OCI-LY7 (cell line): ENCODE measurements around the gene PNCK. TPM values are rescaled to one million over a fixed set of nuclear protein-coding genes. Genes with fewer than 3 reads are reported as not detected.
"Not testable (repeated sequence)": the region's sequence is repeated elsewhere in the genome, so short reads cannot be mapped to it uniquely, and the experiment has no call there.

Experiments
- BruUV-seq: library from RNA; stranded (reverse); fragments of 400-500 nt; replicated peaks from 2 replicates; lab custom pipeline; 2021; lab: Mats Ljungman, UMichigan
- CTCF ChIA-PET: fragments of 300-600 bp; sonication (Branson Sonifier 250); formaldehyde crosslinking; loops from one replicate; lab custom pipeline; 2022; ENCODE audit warnings: antibody characterized with exemption; ENCODE audit not compliant: unreplicated experiment; lab: Charles Lee
- POLR2A ChIA-PET: fragments of 300-600 bp; sonication (Branson Sonifier 250); formaldehyde crosslinking; loops from one replicate; lab custom pipeline; 2022; ENCODE audit warnings: antibody characterized with exemption; lab: Charles Lee
- DNase-seq: peaks from one replicate; pipeline ENCODE4 v3.0.0-alpha.2; 2015; ENCODE audit warnings: low spot score
- H2AFZ ChIP-seq: fragments of 200-600 bp; sonication (generic), shearing (Covaris generic); 2 replicates; pipeline ENCODE4 v1.6.1; 2014; ENCODE audit warnings: mild to moderate bottlenecking, antibody characterized with exemption, low read length, moderate library complexity
- H3K27ac ChIP-seq: fragments of 200-600 bp; sonication (generic); 2 replicates; pipeline ENCODE4 v1.5.1; 2014; ENCODE audit warnings: mixed run types, low read depth, mild to moderate bottlenecking, moderate library complexity, low read length, inconsistent platforms; ENCODE audit not compliant: poor library complexity, severe bottlenecking
- H3K36me3 ChIP-seq: fragments of 200-600 bp; sonication (generic); 2 replicates; pipeline ENCODE4 v1.6.1; 2014; ENCODE audit warnings: mild to moderate bottlenecking, antibody characterized with exemption, low read length, moderate library complexity, mixed read lengths; ENCODE audit not compliant: insufficient read depth
- H3K4me1 ChIP-seq: fragments of 200-600 bp; sonication (generic); 2 replicates; pipeline ENCODE4 v1.5.1; 2014; ENCODE audit warnings: mild to moderate bottlenecking, low read length; ENCODE audit not compliant: insufficient read depth, poor library complexity, severe bottlenecking
- H3K4me2 ChIP-seq: fragments of 200-600 bp; sonication (generic); 2 replicates; pipeline ENCODE4 v1.6.1; 2014; ENCODE audit warnings: mild to moderate bottlenecking, low read length
- H3K4me3 ChIP-seq: fragments of 200-600 bp; sonication (generic); 2 replicates; pipeline ENCODE4 v1.5.1; 2014; ENCODE audit warnings: mild to moderate bottlenecking, low read depth, low read length; ENCODE audit not compliant: poor library complexity, severe bottlenecking
- H3K79me2 ChIP-seq: fragments of 200-600 bp; sonication (generic); 2 replicates; pipeline ENCODE4 v1.6.1; 2016; ENCODE audit warnings: low read depth, mild to moderate bottlenecking, low read length, moderate library complexity, mixed read lengths; ENCODE audit not compliant: insufficient read depth
- H3K9me2 ChIP-seq: fragments of 200-600 bp; sonication (generic); 2 replicates; pipeline ENCODE4 v1.6.1; 2016; ENCODE audit warnings: mild to moderate bottlenecking, low read length, mixed read lengths; ENCODE audit not compliant: insufficient read depth
- H3K9me3 ChIP-seq: fragments of 200-600 bp; sonication (generic); 2 replicates; pipeline ENCODE4 v1.6.1; 2014; ENCODE audit warnings: mild to moderate bottlenecking, mixed run types, low read length, mixed read lengths
- H4K20me1 ChIP-seq: fragments of 200-600 bp; sonication (generic); 2 replicates; pipeline ENCODE4 v1.6.1; 2014; ENCODE audit warnings: mild to moderate bottlenecking, antibody characterized with exemption, low read length, moderate library complexity, mixed read lengths; ENCODE audit not compliant: insufficient read depth
- EZH2phosphoT487 ChIP-seq: fragments of 200-600 bp; sonication (generic); IDR thresholded peaks from 2 replicates; pipeline ENCODE4 v1.6.1; 2018; ENCODE audit warnings: low read depth, borderline replicate concordance, mild to moderate bottlenecking, mixed run types, antibody characterized with exemption, low read length, moderate library complexity, mixed read lengths
- intact Hi-C: fragments of 100-400 bp; cut with micrococcal nuclease; formaldehyde crosslinking; loops from one replicate; pipeline ENCODE4 v1.10.0; 2022; ENCODE audit not compliant: unreplicated experiment
- total RNA-seq, 2 experiments: library from RNA; depleted of rRNA in 1 of 2; stranded (reverse); fragments of >200 nt in 1 of 2; shearing (Covaris generic) in 1 of 2; gene quantifications; 2 replicates each; pipeline ENCODE4 v1.2.3, GENCODE V29; 2014 to 2022
- TF ChIP-seq, protein P1 (sequence below): fragments of 200-600 bp; sonication (generic); conservative IDR thresholded peaks from 2 replicates; pipeline ENCODE4 v1.5.1; 2014; ENCODE audit warnings: mild to moderate bottlenecking, antibody characterized with exemption, low read length, moderate library complexity, mixed read lengths

PNCK gene
- total RNA-seq, 2 experiments from 2014 or later: 0.19 TPM; not detected in 1

DNA sequence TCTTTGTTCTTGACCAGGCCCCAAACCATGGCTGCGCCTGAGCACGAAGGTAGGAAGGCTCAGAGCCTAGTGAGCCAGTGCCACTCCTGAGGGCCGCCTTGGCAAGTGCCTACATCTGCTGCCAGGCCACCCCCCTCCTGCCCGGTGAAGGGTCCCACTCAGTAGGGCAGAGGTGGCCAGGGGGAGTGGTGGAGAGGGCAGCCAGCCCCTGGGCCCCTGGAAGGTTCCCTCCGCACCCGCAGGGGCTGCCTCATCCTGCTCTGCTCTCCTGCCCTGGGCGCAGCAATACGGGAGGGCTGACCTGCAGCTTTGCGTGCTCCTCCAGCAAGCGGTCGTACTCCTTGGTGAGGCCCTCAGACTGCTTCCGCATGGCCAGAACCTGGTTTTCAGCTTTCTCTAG is 28.1 kb upstream of the PNCK start:
- BruUV-seq: no TSS peak
- Histone ChIP-seq H3K36me3 (peaks cover 7% of the 10 kb centered on the region; the same call in 1 of the 2 replicates), H4K20me1 (no peaks in the 10 kb centered on the region), H3K4me3 (no peak overlapping the region), H3K9me3 (no peaks in the 10 kb centered on the region), H3K4me2 (no peak overlapping the region), H3K79me2 (no peaks in the 10 kb centered on the region), H3K4me1 (no peaks in the 10 kb centered on the region), H3K9me2 (no peaks in the 10 kb centered on the region), H2AFZ (no peak overlapping the region), H3K27ac (no peak overlapping the region)
- intact Hi-C loops: no loop called here
- ChIA-PET POLR2A (no interaction called here), CTCF (no interaction called here)
- DNase-seq: no peak
- TF ChIP-seq EZH2phosphoT487: no peak
- TF ChIP-seq, protein P1, sequence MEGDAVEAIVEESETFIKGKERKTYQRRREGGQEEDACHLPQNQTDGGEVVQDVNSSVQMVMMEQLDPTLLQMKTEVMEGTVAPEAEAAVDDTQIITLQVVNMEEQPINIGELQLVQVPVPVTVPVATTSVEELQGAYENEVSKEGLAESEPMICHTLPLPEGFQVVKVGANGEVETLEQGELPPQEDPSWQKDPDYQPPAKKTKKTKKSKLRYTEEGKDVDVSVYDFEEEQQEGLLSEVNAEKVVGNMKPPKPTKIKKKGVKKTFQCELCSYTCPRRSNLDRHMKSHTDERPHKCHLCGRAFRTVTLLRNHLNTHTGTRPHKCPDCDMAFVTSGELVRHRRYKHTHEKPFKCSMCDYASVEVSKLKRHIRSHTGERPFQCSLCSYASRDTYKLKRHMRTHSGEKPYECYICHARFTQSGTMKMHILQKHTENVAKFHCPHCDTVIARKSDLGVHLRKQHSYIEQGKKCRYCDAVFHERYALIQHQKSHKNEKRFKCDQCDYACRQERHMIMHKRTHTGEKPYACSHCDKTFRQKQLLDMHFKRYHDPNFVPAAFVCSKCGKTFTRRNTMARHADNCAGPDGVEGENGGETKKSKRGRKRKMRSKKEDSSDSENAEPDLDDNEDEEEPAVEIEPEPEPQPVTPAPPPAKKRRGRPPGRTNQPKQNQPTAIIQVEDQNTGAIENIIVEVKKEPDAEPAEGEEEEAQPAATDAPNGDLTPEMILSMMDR: no peak

DNA sequence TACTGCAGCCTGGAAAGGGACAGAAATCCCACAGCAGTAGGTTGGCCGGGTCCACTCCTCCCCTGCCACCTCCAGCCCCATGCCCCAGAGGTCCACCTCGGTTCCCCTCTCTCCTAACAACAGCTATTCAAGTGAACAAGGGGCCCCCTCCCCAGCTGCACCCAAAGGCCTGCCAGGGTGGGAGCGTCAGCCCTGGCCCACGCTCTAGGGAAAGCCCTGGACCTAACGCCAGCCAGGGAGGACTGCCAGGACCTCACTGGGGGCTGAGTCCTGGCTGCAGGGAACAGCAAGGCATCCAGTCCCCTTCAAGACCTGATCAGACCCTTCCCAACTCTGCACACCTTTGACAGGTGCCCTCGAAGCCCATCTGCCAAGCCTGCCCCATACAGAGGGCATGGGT is 27.4 kb upstream of the PNCK start:
- no peaks in the 10 kb centered on the region for H3K4me1 ChIP-seq
- intact Hi-C loops: no loop called here
- no peaks in the 10 kb centered on the region for H3K79me2 ChIP-seq
- H2AFZ ChIP-seq: no peak overlapping the region
- no peak for DNase-seq
- H3K27ac ChIP-seq: no peak overlapping the region
- H4K20me1 ChIP-seq: no peaks in the 10 kb centered on the region
- no peak overlapping the region for H3K4me3 ChIP-seq
- H3K4me2 ChIP-seq: no peak overlapping the region
- no peaks in the 10 kb centered on the region for H3K9me3 ChIP-seq
- H3K9me2 ChIP-seq: no peaks in the 10 kb centered on the region
- H3K36me3 ChIP-seq: peaks cover 7% of the 10 kb centered on the region; the same call in 1 of the 2 replicates
- CTCF ChIA-PET: no interaction called here
- POLR2A ChIA-PET: no interaction called here
- TF ChIP-seq, protein P1: no peak
- no peak for TF ChIP-seq EZH2phosphoT487
- BruUV-seq: no TSS peak

DNA sequence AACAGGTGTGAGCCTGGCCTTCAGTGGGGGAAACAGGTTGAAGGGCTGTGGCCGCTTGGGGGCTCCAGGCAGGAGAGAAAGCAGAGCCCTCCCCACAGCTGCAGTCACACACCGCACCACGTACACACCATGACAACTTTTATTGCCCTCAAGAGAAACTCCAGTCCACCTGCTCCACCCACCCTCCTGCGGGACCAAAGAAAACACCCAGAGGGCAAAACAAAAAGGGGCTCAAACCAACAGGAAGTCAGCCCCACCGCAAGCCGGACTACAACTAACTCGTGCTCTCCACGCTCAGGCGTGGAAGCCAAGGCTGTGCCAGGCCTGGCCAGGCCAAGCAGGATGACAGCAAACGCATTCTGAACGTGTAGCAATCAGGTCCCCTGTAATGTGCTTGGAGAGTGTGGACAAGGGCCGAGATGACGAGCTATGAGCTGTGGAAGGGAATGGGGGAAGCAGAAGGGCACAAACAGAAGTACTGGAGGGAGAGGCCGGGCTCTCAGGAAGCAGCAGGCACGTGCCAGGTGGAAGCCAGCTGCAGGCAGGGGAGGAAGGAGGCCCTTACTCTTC is 26.8 kb upstream of the PNCK start:
- BruUV-seq: no TSS peak
- no peaks in the 10 kb centered on the region for H3K9me3 ChIP-seq
- no peak overlapping the region for H3K4me2 ChIP-seq
- no peaks in the 10 kb centered on the region for H3K4me1 ChIP-seq
- H3K9me2 ChIP-seq: no peaks in the 10 kb centered on the region
- DNase-seq: no peak
- no peak overlapping the region for H3K4me3 ChIP-seq
- no peak overlapping the region for H2AFZ ChIP-seq
- H3K27ac ChIP-seq: no peak overlapping the region
- intact Hi-C loops: no loop called here
- ChIA-PET CTCF (no interaction called here), POLR2A (no interaction called here)
- no peaks in the 10 kb centered on the region for H4K20me1 ChIP-seq
- H3K79me2 ChIP-seq: no peaks in the 10 kb centered on the region
- H3K36me3 ChIP-seq: peaks cover 7% of the 10 kb centered on the region; the same call in 1 of the 2 replicates
- TF ChIP-seq EZH2phosphoT487: no peak
- TF ChIP-seq, protein P1: no peak

DNA sequence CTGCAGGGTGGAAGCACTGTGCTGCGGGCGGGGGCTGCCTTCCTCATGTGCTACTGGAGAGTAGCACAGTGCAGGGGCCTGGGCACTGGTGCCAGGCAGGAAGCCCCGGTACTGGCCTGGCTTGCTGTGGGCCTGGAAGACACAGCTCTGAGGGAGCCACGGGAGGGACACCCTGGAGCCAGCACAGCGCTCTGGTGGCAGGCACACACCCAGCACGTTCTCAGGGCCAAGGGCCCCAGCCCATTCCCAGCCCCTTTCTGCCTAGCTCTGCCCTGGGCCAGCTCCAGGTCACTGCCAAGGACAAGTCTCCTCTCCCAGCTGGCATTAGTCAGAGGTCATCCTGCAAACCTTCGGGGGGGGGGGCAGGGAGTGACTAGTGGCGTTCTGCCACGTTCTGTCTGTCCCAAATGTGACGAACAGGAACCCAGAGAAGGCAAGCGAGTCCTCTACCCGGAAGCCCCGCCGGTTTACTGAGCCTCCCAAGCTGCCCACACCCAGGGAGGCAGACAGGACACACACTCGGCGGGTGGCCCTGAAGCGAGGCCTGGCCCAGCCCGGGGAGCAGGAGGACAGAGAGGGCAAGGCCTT is 26.3 kb upstream of the PNCK start:
- intact Hi-C loops, H2AFZ ChIP-seq, H4K20me1 ChIP-seq, H3K4me1 ChIP-seq, BruUV-seq, H3K36me3 ChIP-seq, H3K79me2 ChIP-seq, H3K27ac ChIP-seq, DNase-seq, POLR2A ChIA-PET, H3K4me2 ChIP-seq, H3K9me2 ChIP-seq, CTCF ChIA-PET, H3K9me3 ChIP-seq, H3K4me3 ChIP-seq: not testable (repeated sequence)
